ENCODE data around the gene DNAJC16. TPM values are rescaled to one million over a fixed set of nuclear protein-coding genes. Genes with fewer than 3 reads are reported as not detected.
"Not testable (repeated sequence)": the region's sequence is repeated elsewhere in the genome, so short reads cannot be mapped to it uniquely, and the experiment has no call there.

Gene DNAJC16
- polyA plus RNA-seq: 10 to 100 TPM in 1 of 4 donors, 1 to 10 TPM in 3; 1.6 to 34.0 (median 4.0) TPM
- long read RNA-seq, donor 1: 0 reads
- long read RNA-seq, donor 2, full-length matches to known transcripts: 1 of 21 reads
- long read RNA-seq, donor 2, partial matches to known transcripts: 13 of 21 reads
- long read RNA-seq, donor 2, other reads (novel, unspliced or antisense): 7 of 21 reads
- long read RNA-seq, donor 3, partial matches to known transcripts: 50 of 51 reads
- long read RNA-seq, donor 3, other reads (novel, unspliced or antisense): 0 of 51 reads
- long read RNA-seq, donor 4: 0 reads
- long read RNA-seq, donor 5, partial matches to known transcripts: 21 of 21 reads
- long read RNA-seq, donor 5, other reads (novel, unspliced or antisense): 0 of 21 reads
- long read RNA-seq, donor 6, full-length matches to known transcripts: 3 of 24 reads
- long read RNA-seq, donor 6, partial matches to known transcripts: 21 of 24 reads
- long read RNA-seq, donor 6, other reads (novel, unspliced or antisense): 0 of 24 reads
- long read RNA-seq, donor 7: 0 reads
- long read RNA-seq, donor 8, partial matches to known transcripts: 0 of 1 reads
- long read RNA-seq, donor 8, other reads (novel, unspliced or antisense): 0 of 1 reads
- long read RNA-seq, donor 9, partial matches to known transcripts: 5 of 5 reads
- long read RNA-seq, donor 9, other reads (novel, unspliced or antisense): 0 of 5 reads
- long read RNA-seq, donor 10, full-length matches to known transcripts: 3 of 29 reads
- long read RNA-seq, donor 10, partial matches to known transcripts: 12 of 29 reads
- long read RNA-seq, donor 10, other reads (novel, unspliced or antisense): 14 of 29 reads

DNA sequence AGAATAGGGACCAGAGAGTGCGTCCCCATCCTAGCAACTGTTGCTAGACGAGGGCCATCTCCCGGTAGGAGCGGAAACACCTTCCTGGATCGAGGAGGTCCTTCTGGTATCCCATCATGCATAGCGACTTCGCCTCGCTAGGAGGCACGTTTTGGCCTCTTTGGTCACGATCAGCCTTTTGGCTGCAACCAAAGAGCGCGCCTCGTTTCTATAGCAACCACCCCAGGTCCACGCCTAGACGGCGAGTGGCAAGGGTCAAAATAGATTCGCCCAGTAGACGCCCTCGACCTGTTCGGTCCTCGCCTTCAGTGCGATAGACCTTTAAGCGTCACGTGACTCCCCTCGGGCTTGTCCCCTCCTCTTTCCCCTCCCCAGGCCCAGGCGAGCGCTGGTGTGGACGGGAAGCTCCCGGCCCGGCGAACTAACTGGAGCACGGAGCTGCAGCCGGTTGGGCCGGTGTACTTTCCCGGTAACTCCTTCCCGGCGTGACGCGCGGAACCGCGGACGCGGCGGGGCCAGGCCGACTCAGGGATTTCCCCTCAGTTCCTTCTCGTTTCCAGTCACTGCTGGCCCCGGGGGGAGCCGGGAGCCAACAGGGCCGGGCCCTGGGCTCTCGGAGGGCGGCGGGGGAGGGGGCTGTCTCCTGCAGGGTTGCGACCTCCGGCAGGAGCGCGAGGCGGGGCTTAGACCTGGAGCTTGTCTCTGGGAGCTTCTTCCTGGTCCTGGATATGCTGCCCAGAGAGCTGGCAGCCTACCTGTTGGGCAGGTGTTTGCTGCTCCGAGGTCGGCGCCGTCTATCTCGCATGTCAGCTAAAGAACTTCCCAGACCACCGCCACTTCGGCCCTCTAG, at the start of gene DNAJC16:
DNAJC16 (plus strand) TSS at position 359 of the 850 bp plus-strand sequence. CDS start 2,258 bp downstream, outside the sequence.
- H3K36me3 ChIP-seq (ENCODE audit: control insufficient read depth in 3 of 3, insufficient read depth in 2 of 3, low read depth in 1 of 3, low read length in 3 of 3): peaks cover 0 to 6% (median 0%) of the 10 kb centered on the region in 3 donors
- peak; percentile 100 for DNase-seq
- peaks cover 3 to 22% (median 5%) of the 10 kb centered on the region in 3 donors for H3K4me1 ChIP-seq (ENCODE audit: control insufficient read depth in 3 of 3, insufficient read depth in 2 of 3, low read depth in 1 of 3, low read length in 2 of 3)
- no peaks in the 10 kb centered on the region for H3K27me3 ChIP-seq (ENCODE audit: control insufficient read depth in 3 of 3, insufficient read depth in 3 of 3, low read length in 3 of 3)
- peak within 1 kb of the TSS; percentile 43 to 82 (median 69) for H3K4me3 ChIP-seq (ENCODE audit: low read depth in 1 of 3, low read length in 3 of 3)
- FAIRE-seq: peak; percentile 23
- peak within 1 kb of the TSS; percentile 88 to 100 (median 90) for H3K27ac ChIP-seq (ENCODE audit: low read depth in 1 of 3, low read length in 2 of 3)
- H3K9me3 ChIP-seq (ENCODE audit: control insufficient read depth in 2 of 2, insufficient read depth in 1 of 2, low read depth in 1 of 2, low read length in 1 of 2): no peaks in the 10 kb centered on the region
- 0 to 1% (median 0%) methylated on average over 58 to 65 of the region's 65 CpGs for WGBS, 3 donors

DNA sequence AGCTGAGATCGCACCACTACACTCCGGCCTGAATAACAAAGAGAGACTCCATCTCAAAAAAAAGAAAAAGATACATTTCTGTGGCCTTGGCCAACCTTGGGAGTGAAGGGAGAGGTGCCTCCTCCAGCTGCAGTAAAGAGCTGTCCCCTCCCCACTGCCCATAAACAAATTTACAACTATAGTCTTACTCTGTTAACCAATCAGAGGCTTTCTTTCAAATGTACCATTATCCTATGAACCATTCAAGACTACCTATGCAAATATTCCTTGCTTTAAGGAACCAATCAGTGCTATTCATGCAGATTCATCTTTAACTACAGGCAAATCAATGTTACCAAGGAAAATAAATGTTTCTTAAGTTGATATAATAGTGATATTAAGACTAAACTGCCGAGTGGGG, 49.7 kb upstream of the DNAJC16 start:
- H3K4me3 ChIP-seq (ENCODE audit: low read depth in 1 of 3, low read length in 3 of 3): no peak overlapping the region
- no peaks in the 10 kb centered on the region for H3K36me3 ChIP-seq (ENCODE audit: control insufficient read depth in 3 of 3, insufficient read depth in 2 of 3, low read depth in 1 of 3, low read length in 3 of 3)
- H3K27me3 ChIP-seq (ENCODE audit: control insufficient read depth in 3 of 3, insufficient read depth in 3 of 3, low read length in 3 of 3): no peaks in the 10 kb centered on the region
- no peak for FAIRE-seq
- no peaks in the 10 kb centered on the region for H3K4me1 ChIP-seq (ENCODE audit: control insufficient read depth in 3 of 3, insufficient read depth in 2 of 3, low read depth in 1 of 3, low read length in 2 of 3)
- DNase-seq: no peak
- WGBS, 3 donors: 85 to 94% (median 91%) methylated on average over 3 of the region's 3 CpGs
- no peaks in the 10 kb centered on the region for H3K9me3 ChIP-seq (ENCODE audit: control insufficient read depth in 2 of 2, insufficient read depth in 1 of 2, low read depth in 1 of 2, low read length in 1 of 2)
- H3K27ac ChIP-seq (ENCODE audit: low read depth in 1 of 3, low read length in 2 of 3): no peak overlapping the region

- Histone ChIP-seq H3K27ac (ENCODE audit: low read depth in 1 of 3, low read length in 2 of 3) (no peak overlapping the region), H3K4me3 (ENCODE audit: low read depth in 1 of 3, low read length in 3 of 3) (no peak overlapping the region), H3K9me3 (ENCODE audit: control insufficient read depth in 2 of 2, insufficient read depth in 1 of 2, low read depth in 1 of 2, low read length in 1 of 2) (no peaks in the 10 kb centered on the region), H3K36me3 (ENCODE audit: control insufficient read depth in 3 of 3, insufficient read depth in 2 of 3, low read depth in 1 of 3, low read length in 3 of 3) (peaks cover 0 to 2% (median 0%) of the 10 kb centered on the region in 3 donors), H3K27me3 (ENCODE audit: control insufficient read depth in 3 of 3, insufficient read depth in 3 of 3, low read length in 3 of 3) (no peaks in the 10 kb centered on the region), H3K4me1 (ENCODE audit: control insufficient read depth in 3 of 3, insufficient read depth in 2 of 3, low read depth in 1 of 3, low read length in 2 of 3) (no peaks in the 10 kb centered on the region)
- DNase-seq (no peak), FAIRE-seq (no peak)
- 75 to 78% (median 76%) methylated on average over 5 of the region's 5 CpGs for WGBS, 3 donors
Observed at GRCh38 chr1:15477646-15478212, 48.9 kb upstream of the DNAJC16 start.

- FAIRE-seq (no peak), DNase-seq (no peak)
- H3K9me3 ChIP-seq (ENCODE audit: control insufficient read depth in 2 of 2, insufficient read depth in 1 of 2, low read depth in 1 of 2, low read length in 1 of 2): no peaks in the 10 kb centered on the region
- no peak overlapping the region for H3K4me3 ChIP-seq (ENCODE audit: low read depth in 1 of 3, low read length in 3 of 3)
- 86 to 94% (median 93%) methylated on average over 11 of the region's 11 CpGs for WGBS, 3 donors
- no peaks in the 10 kb centered on the region for H3K4me1 ChIP-seq (ENCODE audit: control insufficient read depth in 3 of 3, insufficient read depth in 2 of 3, low read depth in 1 of 3, low read length in 2 of 3)
- H3K36me3 ChIP-seq (ENCODE audit: control insufficient read depth in 3 of 3, insufficient read depth in 2 of 3, low read depth in 1 of 3, low read length in 3 of 3): peaks cover 0 to 2% (median 0%) of the 10 kb centered on the region in 3 donors
- H3K27me3 ChIP-seq (ENCODE audit: control insufficient read depth in 3 of 3, insufficient read depth in 3 of 3, low read length in 3 of 3): no peaks in the 10 kb centered on the region
- H3K27ac ChIP-seq (ENCODE audit: low read depth in 1 of 3, low read length in 2 of 3): no peak overlapping the region
Observed at GRCh38 chr1:15479654-15480347, 46.8 kb upstream of the DNAJC16 start.

GRCh38 chr1:15482455-15482854, 44.2 kb upstream of the DNAJC16 start:
- H3K4me1 ChIP-seq (ENCODE audit: control insufficient read depth in 3 of 3, insufficient read depth in 2 of 3, low read depth in 1 of 3, low read length in 2 of 3); H3K27me3 ChIP-seq (ENCODE audit: control insufficient read depth in 3 of 3, insufficient read depth in 3 of 3, low read length in 3 of 3); H3K9me3 ChIP-seq (ENCODE audit: control insufficient read depth in 2 of 2, insufficient read depth in 1 of 2, low read depth in 1 of 2, low read length in 1 of 2); DNase-seq; FAIRE-seq; H3K4me3 ChIP-seq (ENCODE audit: low read depth in 1 of 3, low read length in 3 of 3); H3K36me3 ChIP-seq (ENCODE audit: control insufficient read depth in 3 of 3, insufficient read depth in 2 of 3, low read depth in 1 of 3, low read length in 3 of 3); H3K27ac ChIP-seq (ENCODE audit: low read depth in 1 of 3, low read length in 2 of 3): not testable (repeated sequence)
- 71 to 91% (median 84%) methylated on average over 6 of the region's 6 CpGs for WGBS, 3 donors

DNA sequence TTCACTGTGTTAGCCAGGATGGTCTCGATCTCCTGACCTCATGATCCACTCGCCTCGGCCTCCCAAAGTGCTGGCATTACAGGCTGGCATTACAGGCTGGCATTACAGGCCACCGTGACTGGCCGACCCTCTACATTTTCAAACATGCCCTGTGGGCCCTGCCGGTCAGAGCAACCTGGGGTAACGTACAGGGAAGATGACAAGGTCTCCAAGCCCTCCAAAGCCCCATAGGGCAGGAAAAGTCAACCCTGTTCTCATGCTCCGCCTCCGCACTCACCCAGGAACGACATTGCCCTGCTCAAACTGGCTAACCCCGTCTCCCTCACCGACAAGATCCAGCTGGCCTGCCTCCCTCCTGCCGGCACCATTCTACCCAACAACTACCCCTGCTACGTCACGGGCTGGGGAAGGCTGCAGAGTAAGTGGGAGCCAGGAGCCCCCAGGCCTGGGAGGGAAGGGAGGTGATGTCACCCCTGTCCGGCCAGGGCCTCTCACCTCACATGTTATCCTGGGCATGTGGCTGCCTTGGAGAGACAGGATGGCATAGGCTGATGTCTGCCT, 43.6 kb upstream of the DNAJC16 start:
- FAIRE-seq; H3K4me3 ChIP-seq (ENCODE audit: low read depth in 1 of 3, low read length in 3 of 3); H3K36me3 ChIP-seq (ENCODE audit: control insufficient read depth in 3 of 3, insufficient read depth in 2 of 3, low read depth in 1 of 3, low read length in 3 of 3); H3K27me3 ChIP-seq (ENCODE audit: control insufficient read depth in 3 of 3, insufficient read depth in 3 of 3, low read length in 3 of 3); H3K27ac ChIP-seq (ENCODE audit: low read depth in 1 of 3, low read length in 2 of 3); H3K4me1 ChIP-seq (ENCODE audit: control insufficient read depth in 3 of 3, insufficient read depth in 2 of 3, low read depth in 1 of 3, low read length in 2 of 3); DNase-seq; H3K9me3 ChIP-seq (ENCODE audit: control insufficient read depth in 2 of 2, insufficient read depth in 1 of 2, low read depth in 1 of 2, low read length in 1 of 2): not testable (repeated sequence)
- 82 to 93% (median 87%) methylated on average over 12 to 15 of the region's 16 CpGs for WGBS, 3 donors

GRCh38 chr1:15483971-15484370, 42.7 kb upstream of the DNAJC16 start:
- no peaks in the 10 kb centered on the region for H3K27me3 ChIP-seq (ENCODE audit: control insufficient read depth in 3 of 3, insufficient read depth in 3 of 3, low read length in 3 of 3)
- no peak overlapping the region for H3K4me3 ChIP-seq (ENCODE audit: low read depth in 1 of 3, low read length in 3 of 3)
- no peaks in the 10 kb centered on the region for H3K9me3 ChIP-seq (ENCODE audit: control insufficient read depth in 2 of 2, insufficient read depth in 1 of 2, low read depth in 1 of 2, low read length in 1 of 2)
- DNase-seq: no peak
- no peaks in the 10 kb centered on the region for H3K4me1 ChIP-seq (ENCODE audit: control insufficient read depth in 3 of 3, insufficient read depth in 2 of 3, low read depth in 1 of 3, low read length in 2 of 3)
- FAIRE-seq: no peak
- peaks cover 0 to 8% (median 2%) of the 10 kb centered on the region in 3 donors for H3K36me3 ChIP-seq (ENCODE audit: control insufficient read depth in 3 of 3, insufficient read depth in 2 of 3, low read depth in 1 of 3, low read length in 3 of 3)
- WGBS, 3 donors: 81 to 90% (median 87%) methylated on average over 2 of the region's 2 CpGs
- no peak overlapping the region for H3K27ac ChIP-seq (ENCODE audit: low read depth in 1 of 3, low read length in 2 of 3)

All from small intestine (tissue), 16 donors.